ENCODE results near the gene PHF21B.

The PHF21B gene

GRCh38 chr22:44955102-44955501 is 54.7 kb downstream of the PHF21B start:
- DNase-seq = no peak

- no peak for DNase-seq
Observed at GRCh38 chr22:44954149-44954548, 55.7 kb downstream of the PHF21B start.

- DNase-seq = no peak
Observed at GRCh38 chr22:44952863-44953746, 56.7 kb downstream of the PHF21B start.

- DNase-seq = no peak
Observed at GRCh38 chr22:44951510-44951816, 58.3 kb downstream of the PHF21B start.

- no peak for DNase-seq
Observed at GRCh38 chr22:44950806-44951509, 58.8 kb downstream of the PHF21B start.

- DNase-seq = no peak
Observed at GRCh38 chr22:44947846-44948245, 62.0 kb downstream of the PHF21B start.

GRCh38 chr22:44947049-44947448 is 62.8 kb downstream of the PHF21B start:
- no peak for DNase-seq

- DNase-seq = no peak
Observed at GRCh38 chr22:44944883-44945601, 64.8 kb downstream of the PHF21B start.

GRCh38 chr22:44943701-44944324 is 66.0 kb downstream of the PHF21B start:
- no peak for DNase-seq

- DNase-seq = no peak
Observed at GRCh38 chr22:44942979-44943700, 66.7 kb downstream of the PHF21B start.

- no peak for DNase-seq
Observed at GRCh38 chr22:44942056-44942455, 67.7 kb downstream of the PHF21B start.

GRCh38 chr22:44941207-44941606 is 68.6 kb downstream of the PHF21B start:
- DNase-seq = no peak

GRCh38 chr22:44940130-44940529 is 69.7 kb downstream of the PHF21B start:
- DNase-seq = no peak

GRCh38 chr22:44939451-44939850 is 70.4 kb downstream of the PHF21B start:
- DNase-seq = no peak

GRCh38 chr22:44938886-44939285 is 70.9 kb downstream of the PHF21B start:
- DNase-seq = no peak

- no peak for DNase-seq
Observed at GRCh38 chr22:44937216-44937615, 72.6 kb downstream of the PHF21B start.

- DNase-seq = no peak
Observed at GRCh38 chr22:44936201-44936600, 73.6 kb downstream of the PHF21B start.

- no peak for DNase-seq
Observed at GRCh38 chr22:44935724-44936123, 74.1 kb downstream of the PHF21B start.

- DNase-seq = no peak
Observed at GRCh38 chr22:44934454-44934735, 75.4 kb downstream of the PHF21B start.

- DNase-seq = no peak
Observed at GRCh38 chr22:44933666-44934453, 75.9 kb downstream of the PHF21B start.

GRCh38 chr22:44932493-44932892 is 77.3 kb downstream of the PHF21B start:
- DNase-seq = no peak

- DNase-seq = no peak
Observed at GRCh38 chr22:44931766-44932165, 78.0 kb downstream of the PHF21B start.
